ENCODE results near the gene APP.

DNA sequence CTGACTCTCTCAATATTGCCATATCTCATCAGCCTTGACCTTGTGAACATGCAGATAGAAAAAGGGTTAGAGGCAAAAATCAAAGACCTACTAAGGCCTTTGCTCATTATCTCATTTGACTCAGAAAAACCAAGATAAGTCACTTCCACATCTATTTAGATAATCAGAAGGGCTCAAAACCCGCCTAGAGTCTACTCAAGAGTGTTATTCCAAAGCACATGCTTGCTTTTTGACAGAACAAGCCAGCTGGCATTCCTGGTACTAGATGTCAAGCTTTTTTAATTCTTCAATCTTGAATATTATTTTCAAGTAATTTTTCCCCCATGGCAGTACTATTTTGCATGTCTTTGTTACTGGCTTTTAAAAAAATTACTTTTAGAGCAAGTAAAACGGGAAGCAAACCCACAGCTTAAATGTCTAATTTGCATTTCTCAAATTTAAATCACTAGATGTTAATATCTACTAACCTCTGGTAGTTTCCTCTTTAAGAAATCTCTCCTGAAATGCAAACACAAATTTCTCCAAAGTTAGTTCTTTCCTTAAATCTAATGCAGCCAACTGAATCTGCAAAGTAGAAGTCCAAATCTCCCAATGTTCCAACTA, 51.5 kb downstream of the APP start:
- TF ChIP-seq, protein P1, sequence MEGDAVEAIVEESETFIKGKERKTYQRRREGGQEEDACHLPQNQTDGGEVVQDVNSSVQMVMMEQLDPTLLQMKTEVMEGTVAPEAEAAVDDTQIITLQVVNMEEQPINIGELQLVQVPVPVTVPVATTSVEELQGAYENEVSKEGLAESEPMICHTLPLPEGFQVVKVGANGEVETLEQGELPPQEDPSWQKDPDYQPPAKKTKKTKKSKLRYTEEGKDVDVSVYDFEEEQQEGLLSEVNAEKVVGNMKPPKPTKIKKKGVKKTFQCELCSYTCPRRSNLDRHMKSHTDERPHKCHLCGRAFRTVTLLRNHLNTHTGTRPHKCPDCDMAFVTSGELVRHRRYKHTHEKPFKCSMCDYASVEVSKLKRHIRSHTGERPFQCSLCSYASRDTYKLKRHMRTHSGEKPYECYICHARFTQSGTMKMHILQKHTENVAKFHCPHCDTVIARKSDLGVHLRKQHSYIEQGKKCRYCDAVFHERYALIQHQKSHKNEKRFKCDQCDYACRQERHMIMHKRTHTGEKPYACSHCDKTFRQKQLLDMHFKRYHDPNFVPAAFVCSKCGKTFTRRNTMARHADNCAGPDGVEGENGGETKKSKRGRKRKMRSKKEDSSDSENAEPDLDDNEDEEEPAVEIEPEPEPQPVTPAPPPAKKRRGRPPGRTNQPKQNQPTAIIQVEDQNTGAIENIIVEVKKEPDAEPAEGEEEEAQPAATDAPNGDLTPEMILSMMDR (IDR thresholded peaks at IDR 0.05), result no peak
- no peak for TF ChIP-seq ZFX (IDR thresholded peaks at IDR 0.05; ENCODE audit: borderline replicate concordance)

Data from 22Rv1 (cell line).